Measurements from ENCODE around the gene NDUFAF3.

NDUFAF3 gene, protein sequence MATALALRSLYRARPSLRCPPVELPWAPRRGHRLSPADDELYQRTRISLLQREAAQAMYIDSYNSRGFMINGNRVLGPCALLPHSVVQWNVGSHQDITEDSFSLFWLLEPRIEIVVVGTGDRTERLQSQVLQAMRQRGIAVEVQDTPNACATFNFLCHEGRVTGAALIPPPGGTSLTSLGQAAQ

DNA sequence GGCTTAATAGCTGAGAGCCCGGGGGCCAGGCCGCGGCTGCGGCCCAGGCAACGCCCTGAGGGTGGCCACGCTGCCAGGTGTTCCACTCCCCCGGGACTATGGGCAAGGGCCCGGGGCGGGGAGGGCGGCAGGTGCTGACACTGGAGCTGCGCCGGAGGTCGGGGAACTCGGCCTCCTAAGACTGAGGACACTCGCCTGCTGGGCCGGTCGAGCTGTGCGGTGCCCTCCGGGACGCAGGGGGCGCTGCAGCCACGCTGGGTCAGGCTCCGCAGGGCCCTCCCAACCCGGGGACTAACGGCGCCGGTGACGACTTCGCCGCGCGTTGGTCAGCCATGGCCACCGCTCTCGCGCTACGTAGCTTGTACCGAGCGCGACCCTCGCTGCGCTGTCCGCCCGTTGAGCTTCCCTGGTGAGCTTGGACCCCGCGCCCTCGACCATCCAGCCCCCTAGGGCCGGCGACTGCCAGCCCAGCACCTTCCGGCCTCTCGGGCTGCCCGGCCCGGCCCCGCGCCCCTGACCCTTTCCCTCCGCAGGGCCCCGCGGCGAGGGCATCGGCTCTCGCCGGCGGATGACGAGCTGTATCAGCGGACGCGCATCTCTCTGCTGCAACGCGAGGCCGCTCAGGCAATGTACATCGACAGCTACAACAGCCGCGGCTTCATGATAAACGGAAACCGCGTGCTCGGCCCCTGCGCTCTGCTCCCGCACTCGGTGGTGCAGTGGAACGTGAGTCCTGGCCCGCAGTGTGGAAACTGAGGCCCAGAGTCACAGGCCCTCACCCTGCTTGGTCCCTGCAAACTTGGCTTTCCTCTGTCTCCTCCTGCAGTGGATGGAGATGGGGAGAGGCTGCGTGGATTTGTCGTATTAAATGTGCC lies at the start of gene NDUFAF3:
NDUFAF3 (plus strand) TSS at position 309 of the 875 bp plus-strand sequence; CDS start at position 333, 24 bp downstream.
- peak; percentile 96 for DNase-seq

DNA sequence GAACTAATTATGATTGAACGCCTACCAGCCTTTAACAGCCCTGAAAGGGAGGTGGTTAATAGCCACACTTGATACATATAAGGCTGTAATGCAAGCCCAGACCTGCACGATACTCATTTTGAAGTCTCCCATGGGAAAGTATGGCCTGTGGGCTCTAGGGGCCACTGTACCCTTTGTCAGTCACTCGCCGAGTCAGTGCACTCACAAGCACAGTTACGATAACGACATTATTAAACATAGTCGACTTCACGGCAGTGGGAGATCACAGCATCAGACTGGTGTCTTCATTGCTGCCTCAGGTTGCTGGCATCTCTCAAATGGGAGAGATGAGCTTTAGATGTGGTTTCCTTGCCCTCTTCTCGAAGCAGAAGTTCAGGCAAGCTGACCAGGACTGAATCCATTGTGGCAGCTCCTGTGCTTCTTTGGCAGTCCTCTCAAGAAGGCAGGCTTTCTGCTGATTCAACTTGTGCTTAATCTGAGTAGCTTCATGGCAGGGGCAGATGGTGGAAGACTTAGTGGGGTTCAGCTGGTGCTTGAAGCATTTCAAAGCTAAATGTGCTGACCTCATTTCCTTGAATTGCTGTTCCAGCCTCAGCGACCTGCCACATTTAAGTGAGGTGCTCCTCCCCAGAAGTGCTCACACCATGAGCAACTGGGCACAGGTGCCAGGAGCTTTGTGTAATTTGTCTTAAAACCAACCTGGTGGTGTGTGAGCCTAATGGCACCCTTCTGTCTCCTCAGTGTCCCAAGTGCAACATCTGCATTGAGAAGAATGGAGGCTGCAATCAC lies 47.7 kb upstream of the NDUFAF3 start:
- no peak for DNase-seq

GRCh38 chr3:48979451-48979850 lies 42.5 kb upstream of the NDUFAF3 start:
- DNase-seq: no peak

GRCh38 chr3:48980295-48980694 lies 41.6 kb upstream of the NDUFAF3 start:
- DNase-seq: no peak

GRCh38 chr3:48982016-48982415 lies 39.9 kb upstream of the NDUFAF3 start:
- no peak for DNase-seq

- DNase-seq: peak; percentile 16
Observed at GRCh38 chr3:48982686-48983085, 39.2 kb upstream of the NDUFAF3 start.

DNA sequence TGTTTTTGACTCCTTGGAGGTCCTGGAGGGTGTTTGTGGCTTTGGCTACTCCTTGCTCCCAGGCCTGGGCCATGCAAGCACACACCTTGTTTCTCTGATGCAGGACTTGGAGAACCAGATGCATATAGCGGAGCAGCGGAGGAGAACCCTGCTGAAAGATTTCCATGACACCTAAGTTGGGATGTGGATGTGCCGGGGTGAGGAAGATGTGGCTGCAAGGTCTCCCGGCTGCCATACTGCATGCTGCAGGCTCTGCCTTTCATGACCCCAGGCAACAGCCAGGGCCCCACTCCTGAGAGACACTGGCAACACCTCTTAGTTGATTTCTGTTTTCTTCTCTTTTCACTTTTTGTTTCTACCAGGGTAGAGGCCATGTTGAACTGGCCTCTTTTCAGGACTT lies 38.8 kb upstream of the NDUFAF3 start:
- no peak for DNase-seq

DNA sequence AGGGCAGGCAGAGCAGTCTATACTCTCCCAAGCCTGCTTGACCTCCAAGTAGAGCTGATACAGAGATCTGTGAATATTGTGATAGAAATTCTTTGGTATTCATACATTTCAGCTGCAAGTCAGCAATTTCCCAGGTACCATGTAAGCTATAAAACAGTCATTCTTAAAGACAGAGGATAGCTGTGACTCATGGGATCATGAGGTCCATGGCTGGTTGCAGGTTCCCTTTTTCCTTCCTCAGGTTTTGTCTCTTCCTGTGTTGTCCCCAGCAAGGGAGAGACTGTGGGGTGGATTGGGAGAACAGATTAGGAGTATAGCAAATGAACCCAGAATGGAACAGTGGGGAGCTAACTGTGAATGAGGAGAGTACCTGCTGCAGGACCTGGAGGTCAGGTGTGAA lies 37.3 kb upstream of the NDUFAF3 start:
- DNase-seq: peak; percentile 17

DNA sequence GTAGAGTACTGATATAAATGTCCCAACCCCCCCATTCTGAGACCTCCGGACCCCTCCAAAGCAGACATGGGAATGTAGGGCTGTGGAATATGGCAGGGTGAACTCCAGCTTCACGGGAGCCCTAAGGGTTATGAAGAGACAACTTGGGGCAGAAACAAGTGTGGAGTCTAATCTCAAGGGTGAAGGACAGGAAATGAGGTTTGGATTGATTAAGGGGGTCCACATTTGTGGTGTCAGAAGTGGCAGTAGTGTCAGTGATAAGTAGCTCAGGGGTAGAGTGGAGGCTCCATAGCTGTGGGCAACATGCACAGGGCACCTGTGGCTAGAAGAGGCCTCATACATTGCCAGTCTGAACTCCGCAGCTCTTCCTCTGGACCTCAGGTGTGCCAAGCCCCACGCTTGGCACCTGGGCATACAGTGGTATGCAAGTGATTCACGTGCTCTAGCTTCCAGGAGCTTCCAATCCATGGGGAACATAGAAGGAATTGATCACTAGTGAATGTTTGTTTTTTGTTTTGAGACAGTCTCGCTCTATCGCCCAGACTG lies 36.0 kb upstream of the NDUFAF3 start:
- DNase-seq: peak; percentile 19

- DNase-seq: peak; percentile 31
Observed at GRCh38 chr3:48989126-48989795, 32.7 kb upstream of the NDUFAF3 start.

- peak; percentile 92 for DNase-seq
Observed at GRCh38 chr3:48989796-48990635, 31.9 kb upstream of the NDUFAF3 start, which contains the start of gene P4HTM. TSS of gene P4HTM (plus strand) at chr3:48990241. CDS start at chr3:48990257, 16 bp downstream.

- DNase-seq: peak; percentile 38
Observed at GRCh38 chr3:48990636-48991469, 31.1 kb upstream of the NDUFAF3 start.

- no peak for DNase-seq
Observed at GRCh38 chr3:48991851-48992545, 29.9 kb upstream of the NDUFAF3 start.

- no peak for DNase-seq
Observed at GRCh38 chr3:48993834-48994233, 28.1 kb upstream of the NDUFAF3 start.

DNA sequence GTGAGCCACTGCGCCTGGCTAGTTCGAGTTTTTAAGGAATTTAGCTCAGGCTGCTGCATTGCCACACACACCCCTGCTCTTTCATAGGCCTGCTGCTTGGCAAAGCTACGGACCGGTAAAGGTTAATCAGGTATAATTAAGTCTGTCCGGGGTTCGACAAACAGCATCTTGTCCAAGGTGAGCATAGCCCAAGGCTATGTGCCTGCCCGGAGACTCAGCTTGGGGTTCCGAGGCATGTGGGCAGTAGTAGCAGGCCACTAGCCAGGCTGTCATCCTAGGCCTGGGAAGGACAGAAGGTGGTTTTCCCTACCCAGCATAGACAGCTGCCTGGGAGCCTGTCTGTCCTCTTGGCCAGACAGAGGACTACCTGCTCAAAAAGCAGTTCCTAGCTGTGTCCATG lies 25.3 kb upstream of the NDUFAF3 start:
- peak; percentile 12 for DNase-seq

GRCh38 chr3:48997102-48997635 lies 24.8 kb upstream of the NDUFAF3 start:
- DNase-seq: peak; percentile 14

GRCh38 chr3:48997714-48998637 lies 23.9 kb upstream of the NDUFAF3 start:
- DNase-seq: peak; percentile 25

DNA sequence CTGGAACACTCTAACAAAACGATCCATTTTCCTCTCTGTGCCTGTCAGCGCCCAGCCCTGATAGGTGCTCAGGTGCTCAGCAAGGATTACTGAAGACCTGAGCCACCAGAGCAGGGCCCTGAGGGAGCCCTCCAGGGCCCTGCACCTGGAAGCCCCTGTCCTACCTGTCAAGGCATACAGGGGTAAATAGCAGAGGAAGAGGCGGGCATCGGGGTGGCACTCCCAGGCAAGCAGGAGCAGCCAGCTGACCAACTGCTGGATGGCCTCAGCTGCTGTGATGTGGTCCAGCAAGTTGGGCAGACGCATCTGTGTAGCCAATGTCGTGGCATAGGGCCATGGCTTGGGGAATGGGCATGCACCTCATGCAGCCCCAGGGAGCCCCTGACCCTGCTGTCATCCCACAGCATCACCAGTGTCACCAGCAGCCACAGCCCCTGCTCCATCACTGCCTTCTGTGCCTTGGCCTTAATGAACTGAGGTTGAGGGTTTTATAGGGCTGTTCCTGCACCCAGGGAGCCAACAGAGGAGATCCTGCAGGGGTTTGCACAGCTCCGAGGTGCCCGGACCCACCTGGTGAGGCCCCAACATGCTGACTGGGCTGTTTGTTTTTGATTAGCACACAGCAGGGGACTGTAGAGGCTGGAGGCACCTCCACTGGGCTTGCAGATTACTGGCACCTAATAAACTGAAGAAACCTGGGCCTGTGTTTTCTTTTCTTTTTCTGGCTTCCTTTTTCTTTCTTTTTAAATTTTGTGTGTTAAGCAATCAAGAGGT lies 22.6 kb upstream of the NDUFAF3 start:
- DNase-seq: peak; percentile 14
